Heart left ventricle (tissue), 13 donors: ENCODE results near the gene SNRNP35.

Experiments
- POLR2A ChIP-seq, 2 donors: fragments of 450-650 bp; IDR thresholded peaks; one replicate each; pipeline ENCODE4 v1.6.1; 2017; ENCODE audit warnings: antibody characterized with exemption in 2 of 2, mild to moderate bottlenecking in 2 of 2, moderate library complexity in 2 of 2
- TF ChIP-seq, protein P1 (sequence below), 12 donors: fragments of 200-600 bp; sonication (generic) in 4 of 12; IDR thresholded peaks; one replicate each; pipeline versions ENCODE4 v1.5.0 to v1.8.0; 2018 to 2022; ENCODE audit warnings: antibody characterized with exemption in 12 of 12, mild to moderate bottlenecking in 5 of 12
- donor health status: ischemic (EF 13 %, LVEDD 7.1; RV severe dilation, severe dysfunction).
- donor health status: DM: no; HTN: yes; CAD: no.
- donor health status: DM: no; HTN: no; CAD: no.
- donor health status: ischemic (EF 25% LVEDD 6.9; RV normal size, moderate dysfunction).
- donor health status: ischemic (EF 25% LVEDD 5.7; RV mildly dilated, moderate dysfunction).
- donor health status: ischemic (EF 35%, LVEDD 5.7; RV mildly dilated, moderate dysfunction).
- donor health status: nonischemic (EF 11% LVEDD 7.7; RV severe dilation, severe dysfunction).
- donor health status: DM: yes; HTN: yes; CAD: no.
- donor health status: PGD.
- donor health status: ischemic (EF 29% LVEDD 5.4; RV normal size, mild dysfunction).
- donor health status: nonischemic (EF 23%, LVEDD 6.1; RV moderate dilation, normal function).

DNA sequence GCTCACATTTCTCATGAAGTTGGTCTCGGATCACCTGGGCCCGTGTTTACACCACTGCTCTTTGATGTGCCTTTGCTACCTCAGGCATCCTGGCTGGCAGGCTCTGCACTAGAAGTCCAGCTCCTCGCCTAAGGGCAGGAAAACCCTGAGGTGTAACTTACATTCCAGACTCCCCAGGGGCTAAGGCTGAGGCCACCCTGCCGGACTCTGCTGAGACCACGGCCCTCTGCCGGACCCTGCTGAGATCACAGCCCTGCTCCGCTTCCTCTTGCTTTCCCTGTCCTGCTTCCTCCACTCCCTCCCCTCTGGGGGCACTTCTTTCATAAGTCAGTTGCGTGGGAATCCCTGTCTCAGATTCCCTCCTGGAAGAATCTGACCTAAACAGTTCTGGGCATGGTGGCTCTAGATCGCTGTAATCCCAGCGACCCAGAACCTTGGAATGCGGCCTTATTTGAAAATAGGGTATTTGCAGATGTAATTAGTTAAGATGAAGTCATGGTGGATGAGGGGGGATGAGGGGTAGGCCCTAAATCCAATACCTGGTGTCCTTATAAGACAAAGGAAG, 58.4 kb downstream of the SNRNP35 start:
- TF ChIP-seq, protein P1, sequence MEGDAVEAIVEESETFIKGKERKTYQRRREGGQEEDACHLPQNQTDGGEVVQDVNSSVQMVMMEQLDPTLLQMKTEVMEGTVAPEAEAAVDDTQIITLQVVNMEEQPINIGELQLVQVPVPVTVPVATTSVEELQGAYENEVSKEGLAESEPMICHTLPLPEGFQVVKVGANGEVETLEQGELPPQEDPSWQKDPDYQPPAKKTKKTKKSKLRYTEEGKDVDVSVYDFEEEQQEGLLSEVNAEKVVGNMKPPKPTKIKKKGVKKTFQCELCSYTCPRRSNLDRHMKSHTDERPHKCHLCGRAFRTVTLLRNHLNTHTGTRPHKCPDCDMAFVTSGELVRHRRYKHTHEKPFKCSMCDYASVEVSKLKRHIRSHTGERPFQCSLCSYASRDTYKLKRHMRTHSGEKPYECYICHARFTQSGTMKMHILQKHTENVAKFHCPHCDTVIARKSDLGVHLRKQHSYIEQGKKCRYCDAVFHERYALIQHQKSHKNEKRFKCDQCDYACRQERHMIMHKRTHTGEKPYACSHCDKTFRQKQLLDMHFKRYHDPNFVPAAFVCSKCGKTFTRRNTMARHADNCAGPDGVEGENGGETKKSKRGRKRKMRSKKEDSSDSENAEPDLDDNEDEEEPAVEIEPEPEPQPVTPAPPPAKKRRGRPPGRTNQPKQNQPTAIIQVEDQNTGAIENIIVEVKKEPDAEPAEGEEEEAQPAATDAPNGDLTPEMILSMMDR (IDR thresholded peaks at IDR 0.05) = no peak
- TF ChIP-seq POLR2A (IDR thresholded peaks at IDR 0.05) = no peak
